ENCODE data around the gene PTPRM.
"Not testable (repeated sequence)": the region's sequence is repeated elsewhere in the genome, so short reads cannot be mapped to it uniquely, and the experiment has no call there.

Gene PTPRM

GRCh38 chr18:7958081-7958896 lies 391.2 kb downstream of the PTPRM start:
- no peak for DNase-seq

- DNase-seq: no peak
Measured at GRCh38 chr18:7958897-7959146, 391.7 kb downstream of the PTPRM start.

- DNase-seq: not testable (repeated sequence)
Measured at GRCh38 chr18:7966682-7967081, 399.6 kb downstream of the PTPRM start.

GRCh38 chr18:7974200-7974874 lies 407.2 kb downstream of the PTPRM start:
- DNase-seq: no peak

- DNase-seq: no peak
Measured at GRCh38 chr18:7977897-7978296, 410.8 kb downstream of the PTPRM start.

GRCh38 chr18:7978834-7979233 lies 411.7 kb downstream of the PTPRM start:
- no peak for DNase-seq

GRCh38 chr18:7979714-7980113 lies 412.6 kb downstream of the PTPRM start:
- no peak for DNase-seq

- no peak for DNase-seq
Measured at GRCh38 chr18:7980136-7980535, 413.0 kb downstream of the PTPRM start.

- no peak for DNase-seq
Measured at GRCh38 chr18:7980656-7981055, 413.5 kb downstream of the PTPRM start.

GRCh38 chr18:7982216-7982615 lies 415.1 kb downstream of the PTPRM start:
- no peak for DNase-seq

- DNase-seq: no peak
Measured at GRCh38 chr18:7987284-7987976, 420.3 kb downstream of the PTPRM start.

- DNase-seq: no peak
Measured at GRCh38 chr18:7990670-7991069, 423.6 kb downstream of the PTPRM start.

GRCh38 chr18:8001711-8002301 lies 434.7 kb downstream of the PTPRM start:
- no peak for DNase-seq

- DNase-seq: no peak
Measured at GRCh38 chr18:8003878-8004675, 437.0 kb downstream of the PTPRM start.

- no peak for DNase-seq
Measured at GRCh38 chr18:8004792-8005191, 437.7 kb downstream of the PTPRM start.

- DNase-seq: no peak
Measured at GRCh38 chr18:8005870-8006569, 438.9 kb downstream of the PTPRM start.

- no peak for DNase-seq
Measured at GRCh38 chr18:8006979-8007378, 439.9 kb downstream of the PTPRM start.

GRCh38 chr18:8008033-8008432 lies 440.9 kb downstream of the PTPRM start:
- no peak for DNase-seq

- DNase-seq: no peak
Measured at GRCh38 chr18:8011361-8011760, 444.2 kb downstream of the PTPRM start.

GRCh38 chr18:8011906-8012305 lies 444.8 kb downstream of the PTPRM start:
- no peak for DNase-seq

GRCh38 chr18:8018701-8019331 lies 451.7 kb downstream of the PTPRM start:
- DNase-seq: no peak

- no peak for DNase-seq
Measured at GRCh38 chr18:8019600-8019999, 452.5 kb downstream of the PTPRM start.

All from NCI-H774 (cell line).